B cell (primary cell): ENCODE measurements around the gene SLC25A29.

Experiments
- EZH2 ChIP-seq: IDR thresholded peaks from 2 replicates; pipeline ENCODE4 v1.6.1; 2012; ENCODE audit warnings: borderline replicate concordance, low read depth, mild to moderate bottlenecking, moderate library complexity, low read length; ENCODE audit not compliant: insufficient read depth, poor library complexity, severe bottlenecking
- TF ChIP-seq, protein P1 (sequence below): fragments of 200-600 bp; IDR thresholded peaks from one replicate; pipeline ENCODE4 v1.8.0; 2022; ENCODE audit warnings: antibody characterized with exemption, mild to moderate bottlenecking

DNA sequence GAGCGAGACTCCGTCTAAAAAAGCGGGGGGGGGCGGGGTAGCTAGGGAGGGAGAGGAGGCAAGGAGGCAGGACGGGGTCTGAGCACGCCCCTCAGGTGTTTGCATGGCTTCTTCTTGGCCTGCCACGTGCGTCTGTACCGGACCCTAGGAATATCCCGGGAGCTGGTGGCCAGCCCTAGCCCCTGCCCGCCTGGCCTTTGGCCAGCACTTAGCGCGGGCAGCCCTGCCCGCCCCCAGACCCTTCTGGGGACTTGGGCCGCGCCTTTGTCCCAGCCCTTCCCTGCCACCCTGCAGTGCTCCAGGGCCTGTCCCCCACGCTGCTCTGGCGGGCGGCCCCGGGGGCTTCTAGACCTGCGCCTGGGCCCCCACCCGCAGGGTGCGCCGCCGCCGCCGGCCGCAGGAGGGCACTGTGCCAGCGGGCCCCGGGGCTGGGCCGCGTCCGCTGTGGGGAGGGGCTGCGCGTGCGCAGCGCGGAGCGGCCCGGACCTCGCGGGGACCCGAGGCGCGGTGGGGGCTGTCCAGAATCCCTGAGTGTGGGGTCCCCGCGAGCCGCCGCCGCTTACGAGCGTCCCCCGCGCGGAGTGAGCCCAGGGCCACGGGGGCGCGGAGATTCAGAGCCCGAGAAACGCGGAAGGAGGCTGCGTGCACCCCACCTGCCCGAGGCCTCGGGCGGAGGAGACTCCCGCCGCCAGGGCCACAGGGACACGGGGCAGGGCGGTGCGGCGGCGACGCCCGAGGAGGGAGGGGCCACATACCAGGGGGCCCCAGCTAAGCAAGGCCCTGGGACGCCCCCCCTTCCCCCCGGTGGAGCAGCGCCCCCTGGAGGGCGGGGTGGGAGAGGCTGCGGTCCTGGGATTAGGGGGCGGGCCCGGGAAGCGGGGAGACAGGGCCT, 21.0 kb downstream of the SLC25A29 start:
- TF ChIP-seq, protein P1, sequence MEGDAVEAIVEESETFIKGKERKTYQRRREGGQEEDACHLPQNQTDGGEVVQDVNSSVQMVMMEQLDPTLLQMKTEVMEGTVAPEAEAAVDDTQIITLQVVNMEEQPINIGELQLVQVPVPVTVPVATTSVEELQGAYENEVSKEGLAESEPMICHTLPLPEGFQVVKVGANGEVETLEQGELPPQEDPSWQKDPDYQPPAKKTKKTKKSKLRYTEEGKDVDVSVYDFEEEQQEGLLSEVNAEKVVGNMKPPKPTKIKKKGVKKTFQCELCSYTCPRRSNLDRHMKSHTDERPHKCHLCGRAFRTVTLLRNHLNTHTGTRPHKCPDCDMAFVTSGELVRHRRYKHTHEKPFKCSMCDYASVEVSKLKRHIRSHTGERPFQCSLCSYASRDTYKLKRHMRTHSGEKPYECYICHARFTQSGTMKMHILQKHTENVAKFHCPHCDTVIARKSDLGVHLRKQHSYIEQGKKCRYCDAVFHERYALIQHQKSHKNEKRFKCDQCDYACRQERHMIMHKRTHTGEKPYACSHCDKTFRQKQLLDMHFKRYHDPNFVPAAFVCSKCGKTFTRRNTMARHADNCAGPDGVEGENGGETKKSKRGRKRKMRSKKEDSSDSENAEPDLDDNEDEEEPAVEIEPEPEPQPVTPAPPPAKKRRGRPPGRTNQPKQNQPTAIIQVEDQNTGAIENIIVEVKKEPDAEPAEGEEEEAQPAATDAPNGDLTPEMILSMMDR, result peak; percentile 99
- TF ChIP-seq EZH2, result no peak
